Ramos (cell line): Measurements from ENCODE around the gene ASB3.
"Not testable (repeated sequence)": the region's sequence is repeated elsewhere in the genome, so short reads cannot be mapped to it uniquely, and the experiment has no call there.

Experiments
- in situ Hi-C: fragments of 300-500 bp; cut with MboI; formaldehyde crosslinking; loops from one replicate; pipeline ENCODE4 v1.14.3; 2022; ENCODE audit warnings: low sequenced_read_pairs; ENCODE audit not compliant: unreplicated experiment

ASB3 gene

GRCh38 chr2:53786705-53787613 is at the start of gene ASB3, which contains the start of gene ERLEC1:
Gene ASB3, minus strand, starts transcription at chr2:53786953. Its CDS starts 21,381 bp downstream, at chr2:53765572.
Gene ERLEC1, plus strand, starts transcription at chr2:53787044. Its CDS starts 167 bp downstream, at chr2:53787211.
- in situ Hi-C loops: no loop called here

DNA sequence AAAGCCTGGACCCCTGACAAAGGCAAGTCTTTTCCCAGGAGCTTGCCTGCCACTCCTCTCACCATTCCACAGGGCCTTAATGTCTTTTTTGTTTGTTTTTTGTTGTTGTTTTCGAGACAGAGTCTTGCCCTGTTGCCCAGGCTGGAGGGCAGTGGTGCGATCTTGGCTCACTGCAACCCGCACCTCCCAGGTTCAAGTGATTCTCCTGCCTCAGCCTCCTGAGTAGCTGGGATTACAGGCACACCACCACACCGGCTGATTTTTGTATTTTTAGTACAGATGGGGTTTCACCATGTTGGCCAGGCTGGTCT is 43.2 kb upstream of the ASB3 start:
- in situ Hi-C loops: not testable (repeated sequence)

- in situ Hi-C loops: no loop called here
Observed at GRCh38 chr2:53829273-53829979, 42.7 kb upstream of the ASB3 start.

GRCh38 chr2:53828331-53828730 is 41.6 kb upstream of the ASB3 start:
- in situ Hi-C loops: no loop called here

GRCh38 chr2:53827398-53828175 is 40.8 kb upstream of the ASB3 start:
- in situ Hi-C loops: no loop called here

DNA sequence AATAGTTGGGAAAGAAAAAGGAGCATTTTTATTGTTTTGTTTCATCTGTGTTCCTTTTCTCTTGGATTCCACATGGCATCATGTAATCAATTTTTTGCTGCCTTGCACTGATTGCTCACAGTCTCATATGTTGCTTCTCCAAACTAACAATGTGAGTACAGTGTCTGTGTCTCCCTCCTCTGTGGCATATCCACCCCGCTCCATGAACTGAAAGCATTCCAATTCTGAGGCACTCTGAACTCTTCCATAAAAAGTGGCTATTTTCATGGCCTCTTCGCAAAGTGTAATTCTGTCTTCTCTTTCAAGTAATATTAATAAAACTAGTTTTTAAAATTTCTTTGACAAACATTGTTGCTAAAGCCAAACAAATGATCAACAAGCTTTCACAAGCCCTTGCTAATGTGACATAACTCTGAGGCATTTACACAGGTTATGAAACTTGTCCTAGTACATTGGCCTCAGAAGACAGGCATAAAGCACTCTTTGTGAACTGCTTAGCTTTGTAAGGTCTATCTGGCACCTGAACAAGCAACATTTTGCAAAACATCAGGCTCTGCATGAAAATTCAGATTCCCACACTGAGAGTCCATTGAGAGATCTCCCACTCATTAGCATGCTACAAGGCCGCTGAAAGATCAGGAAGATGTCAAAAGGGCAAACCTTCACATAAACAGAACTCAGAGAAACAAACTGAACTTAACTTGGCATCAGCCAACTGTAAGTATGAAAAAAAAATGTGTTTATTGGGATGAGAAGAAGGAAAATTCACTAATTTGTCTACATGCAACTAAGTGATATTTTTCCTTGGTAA is 40.0 kb upstream of the ASB3 start:
- in situ Hi-C loops: no loop called here

- in situ Hi-C loops: no loop called here
Observed at GRCh38 chr2:53826030-53826410, 39.3 kb upstream of the ASB3 start.

DNA sequence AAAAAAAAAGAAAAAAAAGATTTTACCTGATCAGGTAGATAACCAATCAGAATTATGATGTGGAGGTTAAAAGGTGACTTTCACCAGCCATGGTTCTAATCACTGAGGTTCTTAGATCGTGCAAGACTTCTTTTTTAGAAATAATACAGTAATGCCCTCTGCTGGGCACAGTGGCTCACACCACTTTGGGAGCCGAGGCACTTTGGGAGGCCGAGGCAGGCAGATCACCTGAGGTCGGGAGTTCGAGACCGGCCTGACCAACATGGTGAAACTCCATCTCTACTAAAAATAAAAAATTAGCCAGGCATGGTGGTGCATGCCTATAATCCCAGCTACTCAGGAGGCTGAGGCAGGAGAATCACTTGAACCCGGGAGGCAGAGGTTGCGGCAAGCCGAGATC is 36.9 kb upstream of the ASB3 start:
- in situ Hi-C loops: not testable (repeated sequence)

GRCh38 chr2:53821810-53822209 is 35.1 kb upstream of the ASB3 start:
- in situ Hi-C loops: no loop called here

- in situ Hi-C loops: no loop called here
Observed at GRCh38 chr2:53820711-53821110, 34.0 kb upstream of the ASB3 start.

GRCh38 chr2:53820048-53820447 is 33.3 kb upstream of the ASB3 start:
- in situ Hi-C loops: no loop called here

DNA sequence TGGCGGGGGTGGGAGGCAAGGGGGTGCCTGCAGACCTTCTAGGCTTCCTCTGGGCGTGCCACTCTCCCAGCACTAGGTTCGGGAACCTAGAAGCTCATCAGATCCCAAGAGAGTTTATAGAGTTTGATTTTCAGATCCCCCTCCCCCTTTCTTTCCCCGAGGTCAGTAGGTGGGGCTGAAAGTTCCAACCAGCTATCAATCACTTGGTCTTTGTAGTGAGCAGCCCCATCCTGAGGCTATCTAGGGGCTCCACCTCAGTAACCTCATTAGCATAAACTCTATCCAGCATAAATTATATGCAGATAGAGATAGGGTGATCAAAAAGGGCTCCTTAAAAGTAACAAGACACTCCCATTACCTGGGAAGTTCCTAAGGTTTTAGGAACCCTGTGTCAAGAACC is 32.9 kb upstream of the ASB3 start:
- in situ Hi-C loops: no loop called here

DNA sequence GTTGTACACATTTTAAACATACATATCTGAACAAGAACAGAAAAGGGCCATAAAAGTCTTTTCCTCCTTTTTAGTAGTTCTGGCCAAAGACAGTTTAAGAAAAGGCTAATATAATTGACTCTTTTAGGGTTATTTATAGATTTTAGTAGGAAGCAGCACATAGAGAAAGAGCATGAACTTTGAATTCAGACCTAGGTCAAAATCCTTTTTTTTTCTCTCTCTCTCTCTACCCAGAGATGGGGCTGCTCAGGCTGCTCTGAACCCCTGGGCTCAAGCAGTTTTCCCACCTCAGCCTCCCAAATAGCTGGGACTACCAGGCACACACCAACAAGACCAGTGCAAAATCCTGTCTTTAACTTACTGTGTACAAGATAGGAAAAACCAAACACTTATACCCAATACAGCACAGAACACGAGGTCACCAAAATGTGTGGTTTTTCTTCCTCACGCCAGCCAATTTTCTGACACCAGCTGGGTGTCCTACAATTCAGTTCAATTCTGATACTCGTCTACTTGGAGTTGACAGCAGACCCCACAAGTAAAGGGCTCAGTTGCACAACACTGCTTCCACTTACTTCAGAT is 32.2 kb upstream of the ASB3 start:
- in situ Hi-C loops: no loop called here

DNA sequence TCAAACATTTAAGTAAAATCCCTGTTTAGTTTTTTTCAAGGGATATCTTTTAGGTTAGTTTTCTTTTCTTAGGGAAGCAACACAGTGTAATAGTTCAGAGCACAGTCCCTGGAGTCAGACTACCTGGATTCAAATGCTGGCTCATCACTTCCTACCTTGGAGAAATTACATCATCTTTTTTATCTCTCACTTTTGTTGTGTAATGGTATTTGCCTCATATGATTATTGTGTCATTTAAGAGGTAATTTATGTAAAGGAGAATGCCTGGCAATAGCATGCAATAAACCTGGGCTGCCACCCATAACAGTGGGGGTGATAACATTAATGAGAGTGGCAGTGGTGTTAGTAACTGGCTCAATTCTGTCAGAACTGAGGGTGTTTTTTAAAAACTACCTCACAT is 26.4 kb upstream of the ASB3 start:
- in situ Hi-C loops: no loop called here

- in situ Hi-C loops: no loop called here
Observed at GRCh38 chr2:53811601-53812000, 24.8 kb upstream of the ASB3 start.

DNA sequence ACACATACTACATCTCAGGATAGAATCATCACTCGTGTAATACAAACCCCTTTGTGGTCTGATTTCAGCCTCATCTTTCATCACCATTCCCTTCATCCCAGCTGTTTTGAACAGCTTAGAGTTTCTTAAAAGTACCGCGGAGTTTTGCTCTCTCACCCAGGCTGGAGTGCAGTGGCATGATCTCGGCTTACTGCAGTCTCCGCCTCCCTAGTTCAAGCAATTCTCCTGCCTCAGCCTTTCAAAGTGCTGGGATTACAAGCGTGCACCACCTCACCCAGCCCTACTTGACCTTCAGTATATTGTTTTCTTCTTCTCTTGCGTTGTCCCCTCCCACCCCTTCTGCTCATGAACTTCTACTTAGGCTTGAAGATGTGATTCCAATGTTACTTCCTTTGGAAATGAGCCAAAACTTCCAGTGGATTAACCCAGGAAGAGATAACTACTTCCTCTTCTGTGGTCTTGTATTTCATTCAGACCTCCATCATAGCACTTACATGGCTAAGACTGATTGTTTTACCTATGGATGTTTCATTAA is 15.9 kb upstream of the ASB3 start:
- in situ Hi-C loops: no loop called here

DNA sequence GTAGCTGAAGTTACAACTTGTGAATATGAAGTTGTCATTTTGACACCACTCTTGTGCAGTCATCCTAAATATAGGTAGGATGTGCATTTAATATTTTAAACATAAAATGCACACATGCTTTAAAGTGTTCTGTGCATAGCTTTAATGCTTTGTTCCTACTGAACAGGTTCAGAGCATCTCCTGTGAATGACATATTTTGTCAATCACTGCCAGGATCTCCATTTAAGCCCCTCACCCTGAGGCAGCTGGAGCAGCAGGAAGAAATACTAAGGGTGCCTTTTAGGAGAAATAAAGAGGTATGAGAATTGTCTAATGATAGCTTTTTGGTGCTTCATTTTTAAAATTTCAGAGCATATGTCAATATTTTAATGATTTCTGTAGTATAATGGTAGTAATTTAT is 14.8 kb upstream of the ASB3 start:
- in situ Hi-C loops: no loop called here

GRCh38 chr2:53793821-53794220 is 7.1 kb upstream of the ASB3 start:
- in situ Hi-C loops: no loop called here

GRCh38 chr2:53793261-53793660 is 6.5 kb upstream of the ASB3 start:
- in situ Hi-C loops: no loop called here
